Fibroblast of lung (primary cell): Measurements from ENCODE around the gene AGRP. TPM values are rescaled to one million over a fixed set of nuclear protein-coding genes. Genes with fewer than 3 reads are reported as not detected.

ENCODE experiments used
- DNase-seq, 2 donors: peaks; one replicate each; pipeline versions ENCODE4 v3.0.0 to v3.0.0-alpha.2; 2010; ENCODE audit warnings: low read depth in 2 of 2
- H2AFZ ChIP-seq: 2 replicates; pipeline ENCODE4 v1.5.1; 2012; ENCODE audit warnings: low read length, control low read depth, inconsistent platforms
- H3K27ac ChIP-seq: 2 replicates; pipeline ENCODE4 v1.5.1; 2011; ENCODE audit warnings: low read length, control low read depth; ENCODE audit not compliant: insufficient read depth
- H3K27me3 ChIP-seq: 2 replicates; pipeline ENCODE4 v1.5.1; 2011; ENCODE audit warnings: mild to moderate bottlenecking, low read length; ENCODE audit not compliant: control insufficient read depth, insufficient read depth
- H3K36me3 ChIP-seq: 2 replicates; pipeline ENCODE4 v1.5.1; 2011; ENCODE audit warnings: low read length; ENCODE audit not compliant: control insufficient read depth, insufficient read depth
- H3K4me1 ChIP-seq: 2 replicates; pipeline ENCODE4 v1.5.1; 2011; ENCODE audit warnings: low read length; ENCODE audit not compliant: control insufficient read depth, insufficient read depth; ENCODE audit errors: extremely low read depth
- H3K4me2 ChIP-seq: 2 replicates; pipeline ENCODE4 v1.5.1; 2011; ENCODE audit warnings: low read length, control low read depth; ENCODE audit not compliant: insufficient read depth; ENCODE audit errors: extremely low read depth
- H3K4me3 ChIP-seq, 4 experiments: fragments of 200-600 bp in 1 of 4; sonication (generic) in 1 of 4; replicated peaks in 1 of 4; 2 replicates each; pipeline ENCODE4 v1.5.1; 2011 to 2016; ENCODE audit warnings: low read length in 4 of 4, low read depth in 3 of 4, mild to moderate bottlenecking in 3 of 4, control low read depth in 2 of 4, inconsistent platforms in 1 of 4, mixed read lengths in 1 of 4; ENCODE audit not compliant: insufficient read depth in 1 of 4; ENCODE audit errors: control extremely low read depth in 1 of 4
- H3K79me2 ChIP-seq: 2 replicates; pipeline ENCODE4 v1.5.1; 2012; ENCODE audit warnings: mild to moderate bottlenecking, low read length, inconsistent platforms; ENCODE audit not compliant: control insufficient read depth, insufficient read depth
- H3K9ac ChIP-seq: 2 replicates; pipeline ENCODE4 v1.5.1; 2011; ENCODE audit warnings: mild to moderate bottlenecking, low read length, control low read depth; ENCODE audit not compliant: insufficient read depth
- H3K9me3 ChIP-seq: 2 replicates; pipeline ENCODE4 v1.5.1; 2012; ENCODE audit warnings: low read depth, low read length; ENCODE audit not compliant: control insufficient read depth, insufficient read depth
- H4K20me1 ChIP-seq: 2 replicates; pipeline ENCODE4 v1.5.1; 2011; ENCODE audit warnings: low read length; ENCODE audit not compliant: control insufficient read depth, insufficient read depth; ENCODE audit errors: extremely low read depth
- CTCF ChIP-seq, 2 donors: IDR thresholded peaks in 1 of 2; conservative IDR thresholded peaks in 1 of 2; 1 replicate in 1 of 2; 2 replicates in 1 of 2; pipeline ENCODE4 v1.5.1; 2011 to 2012; ENCODE audit warnings: low read length in 2 of 2, control low read depth in 1 of 2, inconsistent platforms in 1 of 2, low read depth in 1 of 2, mild to moderate bottlenecking in 1 of 2
- EZH2 ChIP-seq: IDR thresholded peaks from 2 replicates; pipeline ENCODE4 v1.5.1; 2012; ENCODE audit warnings: low read length, control low read depth, mild to moderate bottlenecking; ENCODE audit errors: missing control alignments
- polyA plus RNA-seq, 2 donors: library from polyadenylated mRNA; depleted of rRNA in 1 of 2; stranded (reverse) in 1 of 2; unstranded in 1 of 2; fragments of >200 nt; gene quantifications; 2 replicates each; pipeline ENCODE4 v1.2.1, GENCODE V29; 2011 to 2012; ENCODE audit warnings: missing spikeins in 1 of 2
- total RNA-seq: library from RNA; depleted of rRNA; stranded (reverse); fragments of >200 nt; gene quantifications from 2 replicates; pipeline ENCODE4 v1.2.1, GENCODE V29; 2014

AGRP gene
- total and polyA plus RNA-seq, 2 donors (not counting 1 experiment from before 2014, with no cell fraction given) = not detected

- TF ChIP-seq EZH2 = no peak
- Histone ChIP-seq H3K27ac (no peak overlapping the region), H3K4me3 (no peak overlapping the region), H3K9me3 (no peaks in the 10 kb centered on the region), H3K36me3 (no peaks in the 10 kb centered on the region), H3K79me2 (peaks cover 16% of the 10 kb centered on the region), H3K9ac (no peak overlapping the region), H3K4me1 (peaks cover 7% of the 10 kb centered on the region), H4K20me1 (no peaks in the 10 kb centered on the region), H2AFZ (no peak overlapping the region), H3K27me3 (no peaks in the 10 kb centered on the region), H3K4me2 (no peak overlapping the region)
- peak in 1 of 2 donors; percentile 88 for DNase-seq
Measured at GRCh38 chr16:67526149-67526791, 42.9 kb upstream of the AGRP start.

GRCh38 chr16:67525176-67525860 is 42.0 kb upstream of the AGRP start:
- Histone ChIP-seq H2AFZ (no peak overlapping the region), H3K4me1 (peaks cover 6% of the 10 kb centered on the region), H3K27me3 (no peaks in the 10 kb centered on the region), H3K4me2 (no peak overlapping the region), H3K4me3 (no peak overlapping the region), H3K27ac (no peak overlapping the region), H3K36me3 (no peaks in the 10 kb centered on the region), H3K9me3 (no peaks in the 10 kb centered on the region), H3K9ac (no peak overlapping the region), H3K79me2 (peaks cover 7% of the 10 kb centered on the region), H4K20me1 (no peaks in the 10 kb centered on the region)
- TF ChIP-seq CTCF (conservative IDR thresholded peaks at IDR 0.05 in 1 of 2, IDR thresholded peaks at IDR 0.05 in 1 of 2; ENCODE audit: low read depth in 1 of 2, low read length in 2 of 2) = peak; percentile 13 to 16
- TF ChIP-seq EZH2 = no peak
- DNase-seq = peak in 1 of 2 donors; percentile 35

GRCh38 chr16:67521095-67521804 is 37.9 kb upstream of the AGRP start:
- DNase-seq = peak; percentile 88 to 94
- peak overlapping the region; percentile 97 for H2AFZ ChIP-seq

More at GRCh38 chr16:67521095-67521804, 37.9 kb upstream of the AGRP start:
- H3K36me3 ChIP-seq = no peaks in the 10 kb centered on the region
- H3K79me2 ChIP-seq = no peaks in the 10 kb centered on the region
- peak overlapping the region; percentile 76 for H3K9ac ChIP-seq
- H3K27ac ChIP-seq = peak overlapping the region; percentile 97
- H3K4me3 ChIP-seq = peak overlapping the region; percentile 66 to 79 (median 72)
- H3K4me1 ChIP-seq = peaks cover 13% of the 10 kb centered on the region
- peak overlapping the region; percentile 100 for H3K4me2 ChIP-seq
- TF ChIP-seq EZH2 (no peak), CTCF (conservative IDR thresholded peaks at IDR 0.05 in 1 of 2, IDR thresholded peaks at IDR 0.05 in 1 of 2; ENCODE audit: low read depth in 1 of 2, low read length in 2 of 2) (peak; percentile 94 to 98)
- no peaks in the 10 kb centered on the region for H3K27me3 ChIP-seq
- no peaks in the 10 kb centered on the region for H4K20me1 ChIP-seq
- no peaks in the 10 kb centered on the region for H3K9me3 ChIP-seq
